SK-N-SH (cell line): ENCODE measurements around the gene MAU2. TPM values are rescaled to one million over a fixed set of nuclear protein-coding genes. Genes with fewer than 3 reads are reported as not detected.

Source experiments
- CTCF ChIA-PET: fragments of 300-600, 350-600 bp; formaldehyde crosslinking; extraction: SDS; loops from one replicate; lab custom pipeline; 2021; lab: Yijun Ruan, JAX
- POLR2A ChIA-PET: fragments of 350-600 bp; sonication (Branson Sonifier 250); formaldehyde crosslinking; extraction: SDS; loops from one replicate; lab custom pipeline; 2020; ENCODE audit warnings: antibody characterized with exemption, inconsistent platforms; lab: Yijun Ruan, JAX
- DNase-seq: peaks from one replicate; pipeline ENCODE4 v3.0.0; 2012
- H2AFZ ChIP-seq: fragments of 200-600 bp; sonication (generic); 2 replicates; pipeline ENCODE4 v1.8.1; 2016; ENCODE audit warnings: antibody characterized with exemption, mild to moderate bottlenecking, low read depth
- H3F3A ChIP-seq: fragments of 200-600 bp; sonication (generic); replicated peaks from 2 replicates; pipeline ENCODE3; 2016; ENCODE audit warnings: antibody characterized with exemption, mild to moderate bottlenecking; ENCODE audit not compliant: insufficient read depth
- H3K27ac ChIP-seq, 2 experiments: fragments of 200-500 bp in 1 of 2; fragments of 200-600 bp in 1 of 2; sonication (Bioruptor generic) in 1 of 2; sonication (generic), shearing (Covaris generic) in 1 of 2; 2 replicates each; pipeline versions ENCODE4 v1.5.1 to v1.6.1; 2014 to 2016; ENCODE audit warnings: low read depth in 2 of 2, inconsistent platforms in 1 of 2, low read length in 1 of 2, mild to moderate bottlenecking in 1 of 2, mixed read lengths in 1 of 2
- H3K27me3 ChIP-seq: fragments of 200-600 bp; sonication (generic), shearing (Covaris generic); 2 replicates; pipeline ENCODE4 v1.6.1; 2016; ENCODE audit warnings: mixed run types; ENCODE audit not compliant: insufficient read depth
- H3K36me3 ChIP-seq, 2 experiments: fragments of 200-500 bp in 1 of 2; fragments of 200-600 bp in 1 of 2; sonication (Bioruptor generic) in 1 of 2; sonication (generic) in 1 of 2; replicated peaks in 1 of 2; 2 replicates each; pipeline versions ENCODE3 to v1.5.1; 2014 to 2016; ENCODE audit warnings: low read length in 1 of 2, mild to moderate bottlenecking in 1 of 2; ENCODE audit not compliant: insufficient read depth in 2 of 2, control insufficient read depth in 1 of 2
- H3K4me1 ChIP-seq, 2 experiments: fragments of 200-500 bp in 1 of 2; fragments of 200-600 bp in 1 of 2; sonication (Bioruptor generic) in 1 of 2; sonication (generic), shearing (Covaris generic) in 1 of 2; 2 replicates each; pipeline versions ENCODE4 v1.5.1 to v1.6.1; 2014 to 2016; ENCODE audit warnings: low read depth in 1 of 2, low read length in 1 of 2, mixed run types in 1 of 2; ENCODE audit not compliant: insufficient read depth in 2 of 2, control insufficient read depth in 1 of 2
- H3K4me2 ChIP-seq: fragments of 200-600 bp; sonication (generic), shearing (Covaris generic); 2 replicates; pipeline ENCODE4 v1.6.1; 2017; ENCODE audit warnings: mixed run types
- H3K4me3 ChIP-seq, 2 experiments: fragments of 200-500 bp in 1 of 2; fragments of 200-600 bp in 1 of 2; sonication (Bioruptor generic) in 1 of 2; sonication (generic), shearing (Covaris generic) in 1 of 2; 2 replicates each; pipeline versions ENCODE4 v1.5.1 to v1.8.1; 2014 to 2016; ENCODE audit warnings: low read depth in 2 of 2, inconsistent platforms in 1 of 2, low read length in 1 of 2, mild to moderate bottlenecking in 1 of 2, mixed read lengths in 1 of 2, moderate library complexity in 1 of 2
- H3K79me2 ChIP-seq: fragments of 200-600 bp; sonication (generic); 2 replicates; pipeline ENCODE4 v1.8.1; 2017; ENCODE audit warnings: mild to moderate bottlenecking; ENCODE audit not compliant: insufficient read depth
- H3K9ac ChIP-seq: fragments of 200-600 bp; sonication (generic); 2 replicates; pipeline ENCODE4 v1.6.1; 2017; ENCODE audit warnings: mixed run types
- H3K9me2 ChIP-seq: fragments of 200-600 bp; sonication (generic); 2 replicates; pipeline ENCODE4 v1.6.1; 2017; ENCODE audit warnings: mixed run types
- H3K9me3 ChIP-seq: fragments of 200-600 bp; sonication (generic); 2 replicates; pipeline ENCODE4 v1.6.1; 2017; ENCODE audit warnings: mixed run types, mild to moderate bottlenecking, moderate library complexity
- H4K20me1 ChIP-seq: fragments of 200-600 bp; sonication (generic); 2 replicates; pipeline ENCODE4 v1.6.1; 2017; ENCODE audit warnings: mild to moderate bottlenecking, mixed run types; ENCODE audit not compliant: insufficient read depth
- EP300 ChIP-seq, 2 experiments: IDR thresholded peaks; 2 replicates each; pipeline versions ENCODE4 v1.4.0 to v1.6.1; 2012; ENCODE audit warnings: borderline replicate concordance in 1 of 2, low read depth in 1 of 2, low read length in 1 of 2
- EZH2phosphoT487 ChIP-seq: fragments of 200-600 bp; sonication (generic); IDR thresholded peaks from 2 replicates; pipeline ENCODE4 v1.6.1; 2017; ENCODE audit warnings: low read depth, mixed run types, mild to moderate bottlenecking, antibody characterized with exemption, moderate library complexity, borderline replicate concordance
- FOSL2 ChIP-seq: IDR thresholded peaks from 2 replicates; pipeline ENCODE4 v1.4.0; 2012; ENCODE audit warnings: low read depth, mild to moderate bottlenecking, moderate library complexity, borderline replicate concordance
- NFIC ChIP-seq: IDR thresholded peaks from 2 replicates; pipeline ENCODE4 v1.4.0; 2012; ENCODE audit warnings: borderline replicate concordance
- PBX3 ChIP-seq: IDR thresholded peaks from 2 replicates; pipeline ENCODE4; 2012
- POLR2AphosphoS5 ChIP-seq: IDR thresholded peaks from 2 replicates; pipeline ENCODE4 v1.6.1; 2012; ENCODE audit warnings: low read depth, low read length
- RCOR1 ChIP-seq: fragments of 150-350 bp; IDR thresholded peaks from 2 replicates; pipeline ENCODE4 v1.6.1; 2017; ENCODE audit warnings: antibody characterized with exemption, low read length
- RXRA ChIP-seq: IDR thresholded peaks from 2 replicates; pipeline ENCODE4 v1.4.0; 2012; ENCODE audit warnings: low read depth, mild to moderate bottlenecking, borderline replicate concordance
- SIN3A ChIP-seq: IDR thresholded peaks from 2 replicates; pipeline ENCODE4 v1.6.1; 2012; ENCODE audit warnings: low read depth, mild to moderate bottlenecking, low read length, moderate library complexity, borderline replicate concordance
- TAF1 ChIP-seq: IDR thresholded peaks from 2 replicates; pipeline ENCODE4 v1.6.1; 2012; ENCODE audit warnings: low read depth, mild to moderate bottlenecking, low read length, moderate library complexity, borderline replicate concordance
- TCF12 ChIP-seq: IDR thresholded peaks from 2 replicates; pipeline ENCODE4 v1.4.0; 2012
- TEAD4 ChIP-seq: IDR thresholded peaks from 2 replicates; pipeline ENCODE4 v1.4.0; 2012; ENCODE audit warnings: mild to moderate bottlenecking, borderline replicate concordance; ENCODE audit not compliant: insufficient read depth
- WGBS: methylation state at CpG from one replicate; pipeline ENCODE4 v1.1.6; 2017; ENCODE audit warnings: low lambda C conversion rate; 5-methylcytosine and 5-hydroxymethylcytosine counted together
- polyA plus RNA-seq, 3 experiments: library from polyadenylated mRNA; depleted of rRNA; stranded (reverse); fragments of >200 nt; gene quantifications; 2 replicates each; pipeline ENCODE4 v1.2.3, GENCODE V29; 2012
- TF ChIP-seq, protein P1 (sequence below): fragments of 200-600 bp; sonication (generic); IDR thresholded peaks from 2 replicates; pipeline ENCODE4 v1.6.1; 2017; ENCODE audit warnings: antibody characterized with exemption, mild to moderate bottlenecking, moderate library complexity
- TF ChIP-seq, protein P2 (sequence below): IDR thresholded peaks from 2 replicates; pipeline ENCODE4 v1.4.0; 2012; ENCODE audit warnings: low read depth, borderline replicate concordance

MAU2 gene
- polyA plus RNA-seq, 1 of the 3 experiments (the other 2 are of a cell fraction): 17.6 TPM

DNA sequence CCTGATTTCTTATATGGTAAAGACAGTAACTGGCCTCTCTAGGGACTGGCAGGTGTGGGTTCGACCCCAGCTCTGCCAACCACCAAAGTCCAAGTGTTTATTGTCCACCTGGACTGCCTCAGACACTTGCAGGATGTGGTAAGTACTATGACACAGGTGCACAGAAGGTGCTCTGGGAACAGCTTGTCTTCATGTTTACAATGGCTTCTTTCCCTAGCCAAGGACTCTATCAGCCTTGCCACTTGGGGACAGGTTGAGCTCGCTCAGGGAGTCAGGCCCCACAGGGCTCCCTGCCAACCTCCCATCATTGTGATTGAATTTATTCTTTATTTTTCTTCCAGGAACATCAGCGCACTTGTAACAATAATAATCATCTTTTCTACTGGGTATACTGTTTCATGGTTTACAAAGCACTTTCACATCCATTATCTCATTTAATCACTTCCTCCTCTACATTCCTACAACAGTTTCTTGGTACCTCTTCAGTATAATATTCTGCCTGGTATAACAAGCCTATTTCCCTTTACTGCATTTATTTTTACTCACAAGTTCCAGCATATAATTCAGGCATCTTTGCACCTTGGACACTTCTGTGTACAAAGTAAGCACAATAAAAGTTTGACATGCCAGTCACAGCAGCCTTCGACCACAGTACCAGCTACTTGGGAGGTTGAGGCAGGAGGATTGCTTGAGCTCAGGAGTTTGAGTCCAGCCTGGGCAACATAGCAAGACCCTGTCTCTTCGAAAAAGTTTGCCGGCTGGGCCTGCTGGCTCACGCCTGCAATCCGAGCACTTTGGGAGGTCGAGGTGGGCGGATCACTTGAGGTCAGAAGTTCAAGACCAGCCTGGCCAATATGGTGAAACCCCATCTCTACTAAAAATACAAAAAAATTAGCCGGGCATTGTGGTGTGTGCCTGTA, 60.6 kb downstream of the MAU2 start:
- Histone ChIP-seq H3K36me3 (no peaks in the 10 kb centered on the region), H3K4me2 (no peak overlapping the region), H3K4me3 (no peak overlapping the region), H3K4me1 (peaks cover 0 to 9% of the 10 kb centered on the region in 2 experiments; a peak in 1 of 4 replicates), H3K9me3 (no peaks in the 10 kb centered on the region), H3K9me2 (no peaks in the 10 kb centered on the region), H4K20me1 (no peaks in the 10 kb centered on the region), H3K79me2 (peaks cover 9% of the 10 kb centered on the region), H3K9ac (no peak overlapping the region), H3K27ac (no peak overlapping the region), H3K27me3 (no peaks in the 10 kb centered on the region), H2AFZ (no peak overlapping the region), H3F3A (no peaks in the 10 kb centered on the region)
- TF ChIP-seq TEAD4 (no peak), RCOR1 (no peak), EP300 (IDR thresholded peaks at IDR 0.05; ENCODE audit: borderline replicate concordance in 1 of 2, low read depth in 1 of 2, low read length in 1 of 2) (no peak), TAF1 (no peak), PBX3 (no peak), TCF12 (no peak), EZH2phosphoT487 (no peak), FOSL2 (no peak), POLR2AphosphoS5 (no peak), RXRA (no peak), SIN3A (no peak), NFIC (no peak)
- TF ChIP-seq, protein P1, sequence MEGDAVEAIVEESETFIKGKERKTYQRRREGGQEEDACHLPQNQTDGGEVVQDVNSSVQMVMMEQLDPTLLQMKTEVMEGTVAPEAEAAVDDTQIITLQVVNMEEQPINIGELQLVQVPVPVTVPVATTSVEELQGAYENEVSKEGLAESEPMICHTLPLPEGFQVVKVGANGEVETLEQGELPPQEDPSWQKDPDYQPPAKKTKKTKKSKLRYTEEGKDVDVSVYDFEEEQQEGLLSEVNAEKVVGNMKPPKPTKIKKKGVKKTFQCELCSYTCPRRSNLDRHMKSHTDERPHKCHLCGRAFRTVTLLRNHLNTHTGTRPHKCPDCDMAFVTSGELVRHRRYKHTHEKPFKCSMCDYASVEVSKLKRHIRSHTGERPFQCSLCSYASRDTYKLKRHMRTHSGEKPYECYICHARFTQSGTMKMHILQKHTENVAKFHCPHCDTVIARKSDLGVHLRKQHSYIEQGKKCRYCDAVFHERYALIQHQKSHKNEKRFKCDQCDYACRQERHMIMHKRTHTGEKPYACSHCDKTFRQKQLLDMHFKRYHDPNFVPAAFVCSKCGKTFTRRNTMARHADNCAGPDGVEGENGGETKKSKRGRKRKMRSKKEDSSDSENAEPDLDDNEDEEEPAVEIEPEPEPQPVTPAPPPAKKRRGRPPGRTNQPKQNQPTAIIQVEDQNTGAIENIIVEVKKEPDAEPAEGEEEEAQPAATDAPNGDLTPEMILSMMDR: no peak
- TF ChIP-seq, protein P2, sequence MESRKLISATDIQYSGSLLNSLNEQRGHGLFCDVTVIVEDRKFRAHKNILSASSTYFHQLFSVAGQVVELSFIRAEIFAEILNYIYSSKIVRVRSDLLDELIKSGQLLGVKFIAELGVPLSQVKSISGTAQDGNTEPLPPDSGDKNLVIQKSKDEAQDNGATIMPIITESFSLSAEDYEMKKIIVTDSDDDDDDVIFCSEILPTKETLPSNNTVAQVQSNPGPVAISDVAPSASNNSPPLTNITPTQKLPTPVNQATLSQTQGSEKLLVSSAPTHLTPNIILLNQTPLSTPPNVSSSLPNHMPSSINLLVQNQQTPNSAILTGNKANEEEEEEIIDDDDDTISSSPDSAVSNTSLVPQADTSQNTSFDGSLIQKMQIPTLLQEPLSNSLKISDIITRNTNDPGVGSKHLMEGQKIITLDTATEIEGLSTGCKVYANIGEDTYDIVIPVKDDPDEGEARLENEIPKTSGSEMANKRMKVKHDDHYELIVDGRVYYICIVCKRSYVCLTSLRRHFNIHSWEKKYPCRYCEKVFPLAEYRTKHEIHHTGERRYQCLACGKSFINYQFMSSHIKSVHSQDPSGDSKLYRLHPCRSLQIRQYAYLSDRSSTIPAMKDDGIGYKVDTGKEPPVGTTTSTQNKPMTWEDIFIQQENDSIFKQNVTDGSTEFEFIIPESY: no peak
- POLR2A ChIA-PET: no interaction called here
- WGBS: 78% methylated on average over 11 of the region's 11 CpGs
- CTCF ChIA-PET: interaction anchor here (0.9 to 2.8 kb wide), 4 partner anchors 14 to 109 kb away, joined by 3 to 6 read pairs (median 4); no protein-coding TSS in a partner anchor
- no peak for DNase-seq
